Aorta (tissue), 5 donors: ENCODE data around the gene RILPL1. TPM values are rescaled to one million over a fixed set of nuclear protein-coding genes. Genes with fewer than 3 reads are reported as not detected.
"Not testable (repeated sequence)": the region's sequence is repeated elsewhere in the genome, so short reads cannot be mapped to it uniquely, and the experiment has no call there.

Experiments used
- ATAC-seq: fragments of 200-7000 bp; cut with Tn5 transposase; one replicate; pipeline ENCODE4 v1.9.1; 2022; ENCODE audit warnings: moderate library complexity; ENCODE audit not compliant: low FRiP score
- DNase-seq, 2 donors: peaks; one replicate each; pipeline ENCODE4 v3.0.0-alpha.2; 2020
- H3K27ac ChIP-seq, 2 donors: one replicate each; pipeline ENCODE4 v1.5.1; 2013; ENCODE audit warnings: low read length in 2 of 2, mild to moderate bottlenecking in 2 of 2, moderate library complexity in 2 of 2, control low read depth in 1 of 2, inconsistent platforms in 1 of 2, low read depth in 1 of 2
- H3K27me3 ChIP-seq, 2 donors: one replicate each; pipeline ENCODE4 v1.6.1; 2013; ENCODE audit warnings: control low read depth in 1 of 2, low read length in 1 of 2, mild to moderate bottlenecking in 1 of 2, moderate library complexity in 1 of 2; ENCODE audit not compliant: insufficient read depth in 2 of 2, control insufficient read depth in 1 of 2
- H3K36me3 ChIP-seq, 2 donors: one replicate each; pipeline ENCODE4 v1.6.1; 2013; ENCODE audit warnings: control low read depth in 1 of 2, low read length in 1 of 2, mild to moderate bottlenecking in 1 of 2; ENCODE audit not compliant: insufficient read depth in 2 of 2, control insufficient read depth in 1 of 2
- H3K4me1 ChIP-seq, 2 donors: one replicate each; pipeline ENCODE4 v1.6.1; 2013; ENCODE audit warnings: low read length in 2 of 2, control low read depth in 1 of 2, mild to moderate bottlenecking in 1 of 2, moderate library complexity in 1 of 2; ENCODE audit not compliant: insufficient read depth in 2 of 2, control insufficient read depth in 1 of 2
- H3K4me3 ChIP-seq, 2 donors: one replicate each; pipeline ENCODE4 v1.5.1; 2013; ENCODE audit warnings: low read length in 2 of 2, control low read depth in 1 of 2, mild to moderate bottlenecking in 1 of 2
- H3K9me3 ChIP-seq: one replicate; pipeline ENCODE4 v1.6.1; 2013; ENCODE audit warnings: mild to moderate bottlenecking, low read length; ENCODE audit not compliant: control insufficient read depth
- WGBS, 2 donors: extraction: QIAGEN DNeasy Blood & Tissue Kit; methylation state at CpG; one replicate each; pipeline ENCODE4 v1.1.7; 2013; 5-methylcytosine and 5-hydroxymethylcytosine counted together
- intact Hi-C, 2 donors: fragments of 100-400 bp; cut with DNase I; formaldehyde crosslinking; loops; one replicate each; pipeline versions ENCODE4 v1.14.2 to v1.15.0; 2022
- polyA plus RNA-seq, 2 donors: library from polyadenylated mRNA; stranded (reverse); fragments of 200-250 nt; gene quantifications; one replicate each; pipeline ENCODE4 v1.2.3, GENCODE V29; 2013
- total RNA-seq, 2 donors: library from RNA; stranded (reverse); fragmentation: NEBNext Ultra II Directional; extraction: Animal tissue kit (Norgen Biotek cat#: 25700); gene quantifications; one replicate each; pipeline ENCODE4 v1.2.1, GENCODE V29; 2021
- donor health status: healthy with polysubstance abuse.
- donor health status: Bipolar disorder and iron deficiency.
- donor health status: DM: no; HTN: no; CAD: no.
- donor health status: DM: no; HTN: no; CAD: no.
- donor health status: DM: yes; HTN: yes; CAD: no.

The RILPL1 gene
- total and polyA plus RNA-seq, 4 donors: 18.4 to 50.4 (median 31.0) TPM

DNA sequence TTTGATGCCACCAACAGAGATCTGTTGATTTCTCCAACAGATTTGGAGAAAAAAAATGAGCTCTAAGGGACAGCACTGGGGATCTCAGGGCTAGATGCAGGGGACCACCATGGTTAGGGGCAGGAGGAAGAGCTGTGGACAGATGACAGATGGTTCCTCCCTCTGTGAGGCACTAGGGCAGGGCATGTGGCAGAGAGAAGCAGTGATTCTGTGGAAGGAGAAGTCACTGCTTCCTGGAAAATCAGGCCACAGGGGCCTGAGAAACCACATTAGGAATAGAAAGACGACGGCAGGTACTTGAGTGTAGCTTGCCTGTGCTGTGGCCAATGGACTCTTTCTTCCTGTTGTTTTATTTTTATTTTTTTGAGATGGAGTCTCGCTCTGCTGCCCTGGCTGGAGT, 25.9 kb upstream of the RILPL1 start:
- Histone ChIP-seq H3K36me3 (no peaks in the 10 kb centered on the region), H3K4me3 (no peak overlapping the region), H3K9me3 (no peaks in the 10 kb centered on the region), H3K27me3 (no peaks in the 10 kb centered on the region), H3K27ac (no peak overlapping the region), H3K4me1 (no peaks in the 10 kb centered on the region)
- ATAC-seq (no peak), DNase-seq (no peak)
- 77 to 84% methylated on average over 3 of the region's 3 CpGs for WGBS, 2 donors
- intact Hi-C loops: no loop called here

DNA sequence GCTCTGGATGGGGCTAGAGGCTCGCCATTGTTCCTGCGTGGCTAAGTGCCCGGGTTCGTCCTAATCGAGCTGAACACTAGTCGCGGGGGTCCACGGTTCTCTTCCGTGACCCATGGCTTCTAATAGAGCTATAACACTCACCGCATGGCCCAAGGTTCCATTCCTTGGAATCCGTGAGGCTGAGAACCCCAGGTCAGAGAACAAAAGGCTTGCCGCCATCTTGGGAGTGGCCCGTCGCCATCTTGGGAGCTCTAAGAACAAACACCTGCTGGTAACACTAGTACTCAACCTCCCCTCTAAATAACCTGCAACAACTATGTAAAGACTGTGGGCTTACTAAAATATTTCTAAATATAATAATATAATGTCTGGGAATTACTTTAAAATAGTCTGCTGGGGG, 25.0 kb upstream of the RILPL1 start:
- H3K36me3 ChIP-seq, intact Hi-C loops, ATAC-seq, H3K4me3 ChIP-seq, H3K27me3 ChIP-seq, H3K9me3 ChIP-seq, H3K4me1 ChIP-seq, H3K27ac ChIP-seq, DNase-seq: not testable (repeated sequence)
- 95 to 96% methylated on average over 14 of the region's 14 CpGs for WGBS, 2 donors

DNA sequence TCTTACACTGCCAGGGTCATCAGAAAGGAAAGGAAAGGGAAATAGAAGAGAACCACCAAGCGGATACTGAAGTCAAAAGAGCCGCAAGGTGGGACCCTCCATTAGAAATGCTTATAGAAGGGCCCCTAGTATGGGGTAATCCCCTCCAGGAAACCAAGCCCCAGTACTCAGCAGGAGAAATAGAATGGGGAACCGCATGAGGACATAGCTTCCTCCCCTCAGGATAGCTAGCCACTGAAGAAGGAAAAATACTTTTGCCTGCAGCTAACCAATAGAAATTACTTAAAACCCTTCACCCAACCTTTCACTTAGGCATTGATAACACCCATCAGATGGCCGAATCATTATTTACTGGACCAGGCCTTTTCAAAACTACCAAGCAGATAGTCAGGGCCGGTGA, 21.3 kb upstream of the RILPL1 start:
- H3K36me3 ChIP-seq, H3K4me3 ChIP-seq, intact Hi-C loops, DNase-seq, H3K27me3 ChIP-seq, H3K27ac ChIP-seq, H3K9me3 ChIP-seq, ATAC-seq, H3K4me1 ChIP-seq: not testable (repeated sequence)
- WGBS, 2 donors: 92 to 93% methylated on average over 5 of the region's 5 CpGs

DNA sequence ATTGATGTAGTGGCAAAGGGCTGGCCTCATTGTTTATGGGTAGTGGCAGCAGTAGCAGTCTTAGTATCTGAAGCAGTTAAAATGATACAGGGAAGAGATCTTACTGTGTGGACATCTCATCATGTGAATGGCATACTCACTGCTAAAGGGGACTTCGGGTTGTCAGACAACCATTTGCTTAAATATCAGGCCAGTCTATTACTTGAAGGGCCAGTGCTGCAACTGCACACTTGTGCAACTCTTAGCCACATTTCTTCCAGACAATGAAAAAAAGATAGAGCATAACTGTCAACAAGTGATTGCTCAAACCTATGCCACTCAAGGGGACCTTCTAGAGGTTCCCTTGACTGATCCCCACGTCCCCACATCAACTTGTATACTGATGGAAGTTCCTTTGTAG, 20.6 kb upstream of the RILPL1 start:
- H3K27me3 ChIP-seq, H3K36me3 ChIP-seq, H3K9me3 ChIP-seq, intact Hi-C loops, DNase-seq, ATAC-seq, H3K27ac ChIP-seq, H3K4me3 ChIP-seq, H3K4me1 ChIP-seq: not testable (repeated sequence)
- WGBS, 2 donors: 56 to 57% methylated on average over 2 of the region's 2 CpGs

DNA sequence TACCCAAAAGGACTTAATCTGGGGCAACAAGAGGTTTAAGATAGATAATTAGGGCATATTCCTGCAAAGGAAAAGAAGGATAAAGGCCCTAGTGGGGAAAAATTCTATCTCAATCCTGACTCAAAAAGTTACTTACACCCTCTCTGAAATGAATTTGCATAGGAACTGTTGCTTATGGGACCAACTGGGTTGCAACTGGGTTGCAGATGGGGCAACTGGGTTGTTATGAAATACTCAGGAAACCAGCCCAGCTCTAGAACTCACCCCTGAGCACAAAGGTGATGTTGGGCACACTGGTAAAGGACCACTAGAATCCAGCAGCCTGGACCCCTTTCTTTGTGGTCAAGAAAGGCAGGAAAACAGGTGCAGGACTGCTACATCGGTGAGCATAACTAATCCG, 17.2 kb upstream of the RILPL1 start:
- ATAC-seq (no peak), DNase-seq (no peak)
- intact Hi-C loops: no loop called here
- no peak overlapping the region for H3K27ac ChIP-seq
- no peaks in the 10 kb centered on the region for H3K36me3 ChIP-seq
- H3K9me3 ChIP-seq: no peaks in the 10 kb centered on the region
- H3K27me3 ChIP-seq: no peaks in the 10 kb centered on the region
- H3K4me1 ChIP-seq: no peaks in the 10 kb centered on the region
- 89 to 93% methylated on average over 2 of the region's 2 CpGs for WGBS, 2 donors
- H3K4me3 ChIP-seq: no peak overlapping the region

DNA sequence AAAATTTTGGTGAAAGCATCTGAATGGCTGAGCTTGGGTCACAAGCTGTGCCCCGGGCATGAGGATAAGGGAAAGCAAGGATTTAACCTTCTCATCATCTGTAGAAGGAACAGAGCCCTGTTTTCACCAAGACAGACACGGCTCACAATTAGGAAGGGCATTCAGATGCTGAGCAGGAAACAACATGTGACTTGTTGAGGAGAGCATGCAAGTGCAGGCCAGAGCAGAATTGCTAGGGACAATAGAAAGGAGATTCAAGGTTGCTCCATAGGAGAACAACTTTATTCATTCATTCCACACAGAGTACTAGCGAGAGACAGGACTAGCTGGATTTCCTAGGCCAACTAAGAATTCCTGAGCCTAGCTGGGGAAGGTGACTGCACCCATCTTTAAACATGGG, 14.6 kb upstream of the RILPL1 start:
- ATAC-seq: no peak

DNA sequence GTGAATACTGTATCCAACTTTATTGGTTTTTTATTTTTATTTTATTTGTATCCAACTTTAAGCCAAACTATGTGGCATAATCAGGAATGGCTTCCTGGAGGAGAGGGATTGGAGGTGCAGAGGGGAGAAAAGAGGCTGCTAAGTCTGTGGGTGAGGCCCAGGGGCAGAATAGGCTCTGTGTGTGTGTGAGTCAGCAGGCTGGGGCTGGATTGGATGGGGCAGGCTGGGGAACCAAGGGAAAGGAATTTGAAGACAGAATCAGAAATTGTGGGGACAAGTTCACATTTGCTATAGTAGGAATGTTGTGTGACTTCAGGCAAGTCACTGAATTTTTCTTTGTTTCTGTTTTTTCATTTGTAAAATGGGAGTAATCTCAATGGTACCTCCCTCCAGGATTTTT, 12.8 kb upstream of the RILPL1 start:
- Histone ChIP-seq H3K4me1 (no peaks in the 10 kb centered on the region), H3K4me3 (no peak overlapping the region), H3K27me3 (no peaks in the 10 kb centered on the region), H3K27ac (no peak overlapping the region), H3K9me3 (no peaks in the 10 kb centered on the region), H3K36me3 (no peaks in the 10 kb centered on the region)
- ATAC-seq: no peak
- intact Hi-C loops: no loop called here
- DNase-seq: no peak

More for the DNA sequence above, 14.6 kb upstream of the RILPL1 start:
- no peaks in the 10 kb centered on the region for H3K36me3 ChIP-seq
- H3K4me1 ChIP-seq: no peaks in the 10 kb centered on the region
- no peak for DNase-seq
- no peaks in the 10 kb centered on the region for H3K9me3 ChIP-seq
- intact Hi-C loops: no loop called here
- no peak overlapping the region for H3K4me3 ChIP-seq
- H3K27ac ChIP-seq: no peak overlapping the region
- WGBS, 2 donors: 55 to 58% methylated on average over 3 of the region's 3 CpGs
- H3K27me3 ChIP-seq: no peaks in the 10 kb centered on the region

DNA sequence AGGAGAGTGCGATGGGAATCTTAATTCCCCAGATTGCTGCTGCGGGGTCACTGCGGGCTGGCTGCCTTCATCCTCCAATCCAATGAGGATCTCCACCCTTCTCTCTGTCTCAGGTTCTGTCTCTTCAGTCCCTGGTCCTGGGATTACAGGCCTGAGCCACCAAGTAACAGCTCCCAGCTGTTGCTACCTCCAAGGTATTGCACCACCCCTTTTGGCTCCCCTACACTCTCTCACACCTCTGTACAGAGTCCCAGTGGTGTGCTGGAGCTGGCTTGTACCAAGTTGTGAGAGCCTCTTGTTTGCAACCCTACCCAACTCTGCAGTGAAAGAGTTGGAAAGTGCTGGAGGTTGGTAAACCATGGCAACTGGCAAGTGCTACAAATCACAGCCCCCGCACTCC, 10.0 kb upstream of the RILPL1 start:
- no peak for ATAC-seq
- 96% methylated on average over 4 of the region's 4 CpGs for WGBS, 2 donors
- H3K4me3 ChIP-seq: no peak overlapping the region
- no peak overlapping the region for H3K27ac ChIP-seq
- no peaks in the 10 kb centered on the region for H3K36me3 ChIP-seq
- no peaks in the 10 kb centered on the region for H3K9me3 ChIP-seq
- DNase-seq: no peak
- no peaks in the 10 kb centered on the region for H3K4me1 ChIP-seq
- intact Hi-C loops: no loop called here
- H3K27me3 ChIP-seq: no peaks in the 10 kb centered on the region

DNA sequence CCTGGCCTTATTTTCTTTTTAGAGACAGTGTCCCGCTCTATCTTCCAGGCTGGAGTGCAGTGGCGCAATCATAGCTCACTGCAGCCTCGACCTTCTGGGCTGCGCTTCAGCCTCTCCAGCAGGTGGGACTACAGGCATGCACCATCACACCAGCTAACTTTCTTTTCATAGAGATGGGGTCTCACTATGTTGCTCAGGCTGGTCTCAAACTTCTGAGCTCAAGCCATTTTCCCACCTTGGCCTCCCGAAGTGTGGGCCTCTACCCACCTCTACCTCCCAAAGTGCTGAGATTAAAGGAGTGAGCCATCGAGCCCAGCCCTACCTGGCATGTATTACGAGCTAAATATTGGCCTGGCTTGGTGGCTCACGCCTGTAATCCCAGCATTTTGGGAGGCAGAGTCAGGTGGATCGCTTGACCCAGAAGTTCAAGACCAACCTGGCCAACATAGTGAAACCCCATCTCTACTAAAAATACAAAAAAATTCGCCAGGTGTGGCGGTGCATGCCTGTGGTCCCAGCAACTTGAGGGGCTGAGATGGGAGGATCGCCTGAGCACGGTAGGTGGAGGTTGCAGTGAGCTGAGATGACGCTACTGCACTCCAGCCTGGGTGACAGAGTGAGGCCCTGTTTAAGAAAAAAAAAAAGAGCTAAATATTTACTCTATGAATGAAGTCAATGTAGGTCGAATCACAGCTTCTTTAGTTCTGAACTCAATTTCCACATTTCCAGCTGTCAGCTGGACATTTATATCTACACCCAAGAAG, 7.6 kb upstream of the RILPL1 start:
- ATAC-seq (no peak), DNase-seq (no peak)
- no peak overlapping the region for H3K4me3 ChIP-seq
- H3K27ac ChIP-seq: no peak overlapping the region
- no peaks in the 10 kb centered on the region for H3K36me3 ChIP-seq
- intact Hi-C loops: no loop called here
- H3K9me3 ChIP-seq: no peaks in the 10 kb centered on the region
- H3K27me3 ChIP-seq: no peaks in the 10 kb centered on the region
- 91 to 94% methylated on average over 15 of the region's 15 CpGs for WGBS, 2 donors
- H3K4me1 ChIP-seq: no peaks in the 10 kb centered on the region
